Fibroblast of villous mesenchyme (primary cell): ENCODE results near the gene ZNF668. TPM values are rescaled to one million over a fixed set of nuclear protein-coding genes. Genes with fewer than 3 reads are reported as not detected.

Source experiments
- DNase-seq: peaks from one replicate; pipeline ENCODE4 v3.0.0-alpha.2; 2010; ENCODE audit warnings: low read depth
- H3K4me3 ChIP-seq: 2 replicates; pipeline ENCODE4 v1.5.1; 2011; ENCODE audit warnings: low read depth, mild to moderate bottlenecking, low read length
- CTCF ChIP-seq: IDR thresholded peaks from 2 replicates; pipeline ENCODE4 v1.5.1; 2012; ENCODE audit warnings: low read depth, mild to moderate bottlenecking, low read length; ENCODE audit not compliant: insufficient read depth
- total RNA-seq: library from RNA; depleted of rRNA; stranded (reverse); fragments of >200 nt; gene quantifications from 2 replicates; pipeline ENCODE4 v1.2.3, GENCODE V29; 2012

The ZNF668 gene
- total RNA-seq, 1 donor = 16.0 TPM

GRCh38 chr16:31076319-31076718, 2.3 kb upstream of the ZNF668 start:
- no peak for TF ChIP-seq CTCF
- H3K4me3 ChIP-seq = no peak overlapping the region
- DNase-seq = no peak

DNA sequence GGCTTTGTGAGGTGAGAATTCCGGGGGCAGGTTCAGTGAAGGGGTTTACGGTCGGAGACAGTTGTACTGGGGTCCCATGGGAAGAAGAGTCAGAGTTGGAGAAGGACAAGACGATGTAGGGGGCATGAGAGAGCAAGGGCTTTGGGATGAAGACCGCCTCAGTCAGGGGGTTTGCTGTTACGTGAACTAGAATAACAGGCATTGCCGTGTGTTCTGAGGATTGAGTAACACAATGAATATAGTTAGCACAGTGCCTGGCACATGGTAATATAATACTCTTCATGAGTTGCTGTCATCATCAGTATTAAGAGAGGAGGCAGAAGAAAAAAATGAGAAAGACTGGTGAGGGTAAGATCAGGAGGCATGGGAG, 759 bp upstream of the ZNF668 start:
- TF ChIP-seq CTCF = no peak
- peak; percentile 36 for DNase-seq
- H3K4me3 ChIP-seq = peak overlapping the region; percentile 95

- TF ChIP-seq CTCF = no peak
- peak; percentile 95 for DNase-seq
- peak overlapping the region; percentile 95 for H3K4me3 ChIP-seq
Measured at GRCh38 chr16:31073142-31073969, 684 bp downstream of the ZNF668 start.

DNA sequence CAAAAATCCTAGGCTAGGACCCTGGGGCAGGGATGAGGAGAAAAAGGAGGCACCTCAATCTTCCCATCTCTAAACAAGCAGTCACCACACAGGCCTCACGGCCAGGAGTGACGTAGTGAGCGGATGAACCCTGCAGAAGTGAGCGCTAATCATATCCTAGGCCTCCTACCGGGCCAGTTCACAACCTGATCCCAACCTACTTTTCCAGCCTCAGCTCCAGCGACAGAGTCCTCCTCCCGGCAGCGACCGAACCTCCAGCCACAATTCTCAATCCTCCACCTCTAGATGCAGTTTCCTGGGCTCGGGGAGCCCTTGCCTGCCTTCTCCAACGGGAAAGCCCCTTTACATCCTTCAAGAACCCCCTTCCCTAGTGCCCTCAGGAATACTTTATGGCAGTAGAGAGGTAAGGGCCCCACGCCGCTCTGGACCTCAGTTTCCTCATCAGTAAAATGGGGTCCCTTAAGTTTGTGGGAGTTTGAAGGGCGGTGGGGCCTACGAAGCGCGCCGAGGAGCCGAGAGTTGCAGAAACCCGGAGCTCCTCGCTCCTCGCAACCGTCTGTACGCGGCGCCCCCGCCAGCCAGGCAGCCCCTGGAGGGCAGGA, 1.4 kb downstream of the ZNF668 start:
- H3K4me3 ChIP-seq = peak overlapping the region; percentile 95
- TF ChIP-seq CTCF = no peak
- peak; percentile 46 for DNase-seq

- no peak for TF ChIP-seq CTCF
- H3K4me3 ChIP-seq = peak overlapping the region; percentile 95
- peak; percentile 79 for DNase-seq
Measured at GRCh38 chr16:31071861-31072260, 2.2 kb downstream of the ZNF668 start.

GRCh38 chr16:31067342-31067741, 6.7 kb downstream of the ZNF668 start:
- DNase-seq = no peak
- no peak for TF ChIP-seq CTCF
- no peak overlapping the region for H3K4me3 ChIP-seq
